Activated B cell treated with CpG ODN at 0.5 μM for 24 hours (primary cell): ENCODE data around the gene LRRN3. TPM values are rescaled to one million over a fixed set of nuclear protein-coding genes. Genes with fewer than 3 reads are reported as not detected.

Experiments
- ATAC-seq: fragments of 200-7000 bp; cut with Tn5 transposase; one replicate; pipeline ENCODE4 v1.10.0; 2021; ENCODE audit warnings: low read depth, mild to moderate bottlenecking, moderate library complexity
- CTCF ChIA-PET: fragments of 350-600 bp; sonication (Branson Sonifier 250); formaldehyde crosslinking; loops from one replicate; lab custom pipeline; 2021; ENCODE audit warnings: antibody characterized with exemption; lab: Charles Lee
- POLR2A ChIA-PET: fragments of 350-600 bp; sonication (Branson Sonifier 250); formaldehyde crosslinking; loops from one replicate; lab custom pipeline; 2021; ENCODE audit warnings: antibody characterized with exemption; lab: Charles Lee
- DNase-seq: peaks from one replicate; pipeline ENCODE4 v3.0.0; 2022
- H3K27ac Mint-ChIP-seq: one replicate; pipeline ENCODE4 v1.8.0; 2020; ENCODE audit warnings: mixed read lengths
- H3K27me3 Mint-ChIP-seq: one replicate; pipeline ENCODE4 v1.8.0; 2021; ENCODE audit warnings: mixed read lengths
- H3K36me3 Mint-ChIP-seq: one replicate; pipeline ENCODE4 v1.8.0; 2021; ENCODE audit warnings: low read depth, mixed read lengths
- H3K4me1 Mint-ChIP-seq: one replicate; pipeline ENCODE4 v1.8.0; 2021; ENCODE audit warnings: mixed read lengths
- H3K4me3 Mint-ChIP-seq: one replicate; pipeline ENCODE4 v1.8.0; 2020; ENCODE audit warnings: mild to moderate bottlenecking, mixed read lengths
- H3K9me3 Mint-ChIP-seq: one replicate; pipeline ENCODE4 v1.8.0; 2020; ENCODE audit warnings: mixed read lengths
- CTCF ChIP-seq: fragments of 200-600 bp; IDR thresholded peaks from one replicate; pipeline ENCODE4 v1.8.0; 2022; ENCODE audit warnings: antibody characterized with exemption, mild to moderate bottlenecking
- intact Hi-C: fragments of 100-400 bp; cut with micrococcal nuclease; formaldehyde crosslinking; loops from one replicate; pipeline ENCODE4 v1.15.1; 2024
- total RNA-seq: library from RNA; stranded (reverse); gene quantifications from 2 replicates; pipeline ENCODE4 v1.2.3, GENCODE V29; 2022

Gene LRRN3
- total RNA-seq, 1 donor from 2014 or later, result not detected

DNA sequence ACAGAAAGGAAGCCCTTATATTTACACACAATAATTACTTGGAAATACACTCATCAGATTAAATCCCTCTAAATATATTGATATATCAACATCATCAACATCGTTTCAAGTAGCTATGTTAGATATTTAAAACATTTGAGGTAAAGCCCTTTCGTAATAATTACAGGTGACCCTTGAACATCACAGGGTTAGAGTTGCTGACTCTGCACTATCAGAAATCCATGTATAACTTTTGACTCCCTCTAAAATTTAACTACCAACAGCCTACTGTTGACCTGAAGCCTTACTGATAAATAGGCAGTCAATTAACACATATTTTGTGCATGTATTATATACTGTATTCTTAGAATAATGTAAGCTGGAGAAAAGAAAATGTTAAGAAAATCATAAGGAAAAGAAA, 34.6 kb upstream of the LRRN3 start:
- H3K27ac Mint-ChIP-seq, result no peak overlapping the region
- no peaks in the 10 kb centered on the region for H3K36me3 Mint-ChIP-seq
- ATAC-seq, result no peak
- DNase-seq, result no peak
- H3K9me3 Mint-ChIP-seq, result no peaks in the 10 kb centered on the region
- ChIA-PET POLR2A (no interaction called here), CTCF (no interaction called here)
- intact Hi-C loops, result no loop called here
- no peak for TF ChIP-seq CTCF
- peaks cover 5% of the 10 kb centered on the region for H3K4me1 Mint-ChIP-seq
- H3K4me3 Mint-ChIP-seq, result no peak overlapping the region
- no peaks in the 10 kb centered on the region for H3K27me3 Mint-ChIP-seq

GRCh38 chr7:111057066-111057465, 33.9 kb upstream of the LRRN3 start:
- intact Hi-C loops, result no loop called here
- DNase-seq, result no peak
- TF ChIP-seq CTCF, result no peak
- H3K4me1 Mint-ChIP-seq, result peaks cover 5% of the 10 kb centered on the region
- ChIA-PET CTCF (no interaction called here), POLR2A (no interaction called here)
- no peak for ATAC-seq
- no peak overlapping the region for H3K27ac Mint-ChIP-seq
- peaks cover 3% of the 10 kb centered on the region for H3K36me3 Mint-ChIP-seq
- H3K9me3 Mint-ChIP-seq, result peaks cover 4% of the 10 kb centered on the region
- no peak overlapping the region for H3K4me3 Mint-ChIP-seq
- no peaks in the 10 kb centered on the region for H3K27me3 Mint-ChIP-seq

DNA sequence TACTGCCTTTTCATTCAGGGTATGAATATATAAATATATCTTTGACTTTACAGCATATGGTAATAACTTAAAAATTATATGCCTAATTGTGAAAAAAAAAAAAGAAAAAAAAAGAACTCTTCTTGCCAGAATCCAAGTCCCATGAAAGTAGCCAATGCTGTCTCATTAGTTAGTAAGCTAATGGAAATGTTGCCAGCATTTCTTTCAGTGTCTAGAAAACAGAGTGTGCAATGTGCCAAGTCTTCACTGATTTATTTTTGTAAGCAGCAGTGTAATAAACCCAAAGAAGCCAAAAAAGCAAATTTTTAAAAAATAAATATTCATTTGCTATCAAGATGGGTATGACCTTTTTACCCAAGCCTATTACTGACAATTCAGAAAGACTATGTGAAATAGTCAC, 31.1 kb upstream of the LRRN3 start:
- Mint-ChIP-seq H3K36me3 (peaks cover 7% of the 10 kb centered on the region), H3K27me3 (no peaks in the 10 kb centered on the region), H3K4me1 (peaks cover 5% of the 10 kb centered on the region)

DNA sequence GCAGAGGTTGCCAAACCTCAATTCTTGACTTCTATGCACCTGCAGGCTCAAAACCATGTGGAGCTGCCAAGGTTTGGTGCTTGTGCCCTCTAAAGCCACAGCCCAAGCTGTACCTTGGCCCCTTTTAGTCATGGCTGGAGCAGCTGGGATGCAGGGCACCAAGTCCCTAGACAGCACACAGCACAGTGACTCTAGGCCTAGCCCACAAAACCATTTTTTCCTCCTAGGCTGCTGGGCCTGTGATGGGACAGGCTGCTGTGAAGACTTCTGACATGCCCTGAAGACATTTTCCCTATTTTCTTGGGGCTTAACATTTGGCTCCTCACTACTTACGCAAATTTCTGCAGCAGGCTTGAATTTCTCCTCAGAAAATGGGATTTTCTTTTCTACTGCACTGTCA, 27.8 kb upstream of the LRRN3 start:
- ATAC-seq (no peak), DNase-seq (no peak)
- TF ChIP-seq CTCF, result no peak
- Mint-ChIP-seq H3K27me3 (no peaks in the 10 kb centered on the region), H3K27ac (no peak overlapping the region), H3K4me3 (no peak overlapping the region), H3K9me3 (peaks cover 19% of the 10 kb centered on the region), H3K4me1 (no peaks in the 10 kb centered on the region), H3K36me3 (peaks cover 7% of the 10 kb centered on the region)
- intact Hi-C loops, result no loop called here
- POLR2A ChIA-PET, result no interaction called here
- CTCF ChIA-PET, result no interaction called here

More for the DNA sequence above, 31.1 kb upstream of the LRRN3 start:
- TF ChIP-seq CTCF, result no peak
- ChIA-PET CTCF (no interaction called here), POLR2A (no interaction called here)
- no peak overlapping the region for H3K27ac Mint-ChIP-seq
- DNase-seq (no peak), ATAC-seq (no peak)
- H3K9me3 Mint-ChIP-seq, result peaks cover 18% of the 10 kb centered on the region
- H3K4me3 Mint-ChIP-seq, result no peak overlapping the region
- intact Hi-C loops, result loop anchor here (2.0 kb wide), 1 partner anchor 23 kb away; no protein-coding TSS in a partner anchor

GRCh38 chr7:111067251-111067650, 23.7 kb upstream of the LRRN3 start:
- ChIA-PET POLR2A (no interaction called here), CTCF (no interaction called here)
- Mint-ChIP-seq H3K27me3 (no peaks in the 10 kb centered on the region), H3K27ac (no peak overlapping the region), H3K36me3 (peaks cover 4% of the 10 kb centered on the region), H3K9me3 (peaks cover 15% of the 10 kb centered on the region), H3K4me1 (peaks cover 1% of the 10 kb centered on the region), H3K4me3 (no peak overlapping the region)
- DNase-seq (no peak), ATAC-seq (no peak)
- TF ChIP-seq CTCF, result no peak
- intact Hi-C loops, result no loop called here
